HCT116 (cell line): ENCODE data around the gene CALM3. TPM values are rescaled to one million over a fixed set of nuclear protein-coding genes. Genes with fewer than 3 reads are reported as not detected.

ENCODE experiments used
- ATAC-seq: fragments of 200-7000 bp; cut with Tn5 transposase; 2 replicates; pipeline ENCODE4 v1.9.1; 2020; ENCODE audit warnings: mild to moderate bottlenecking, moderate library complexity
- BruUV-seq: library from RNA; stranded (reverse); fragments of 400-500 nt; replicated peaks from 2 replicates; lab custom pipeline; 2021; lab: Mats Ljungman, UMichigan
- CTCF ChIA-PET: fragments of 300-600 bp; sonication (Branson Sonifier 250); formaldehyde crosslinking; loops from one replicate; lab custom pipeline; 2021; ENCODE audit warnings: antibody characterized with exemption; lab: Charles Lee
- POLR2A ChIA-PET: fragments of 300-600, 350-600 bp; sonication (Branson Sonifier 250); formaldehyde crosslinking; loops from one replicate; lab custom pipeline; 2021; ENCODE audit warnings: antibody characterized with exemption; lab: Charles Lee
- RAD21 ChIA-PET, 2 experiments: fragments of 300-600 bp; sonication (Branson Sonifier 250); formaldehyde crosslinking; loops; one replicate each; lab custom pipeline; 2023; ENCODE audit warnings: low total read pairs in 2 of 2; ENCODE audit not compliant: uncharacterized antibody in 2 of 2, unreplicated experiment in 2 of 2, low non-redundant PET in 1 of 2; lab: Charles Lee
- DNase-seq: peaks from one replicate; pipeline ENCODE4 v3.0.0-alpha.2; 2010; ENCODE audit warnings: low read depth, low spot score
- H2AFZ ChIP-seq: fragments of 200-600 bp; shearing (Covaris generic), sonication (generic); 2 replicates; pipeline ENCODE4 v1.6.1; 2017; ENCODE audit warnings: low read depth, mixed run types, mixed read lengths, antibody characterized with exemption, low read length; ENCODE audit not compliant: poor library complexity, severe bottlenecking
- H3K27ac ChIP-seq: 2 replicates; pipeline ENCODE4 v1.5.1; 2012; ENCODE audit warnings: low read depth, low read length
- H3K27me3 ChIP-seq: fragments of 200-600 bp; sonication (generic); 2 replicates; pipeline ENCODE4 v1.6.1; 2016; ENCODE audit warnings: mixed run types, low read length, mixed read lengths; ENCODE audit not compliant: insufficient read depth
- H3K36me3 ChIP-seq, 2 experiments: fragments of 200-500 bp in 1 of 2; fragments of 200-600 bp in 1 of 2; sonication (Bioruptor generic) in 1 of 2; sonication (generic) in 1 of 2; 2 replicates each; pipeline versions ENCODE4 v1.5.1 to v1.6.1; 2014 to 2016; ENCODE audit warnings: low read length in 2 of 2, inconsistent platforms in 1 of 2, mixed read lengths in 1 of 2, mixed run types in 1 of 2; ENCODE audit not compliant: insufficient read depth in 2 of 2, control insufficient read depth in 1 of 2
- H3K4me1 ChIP-seq, 2 experiments: fragments of 200-600 bp in 1 of 2; sonication (generic) in 1 of 2; 2 replicates each; pipeline versions ENCODE4 v1.5.1 to v1.6.1; 2012 to 2017; ENCODE audit warnings: low read length in 2 of 2, inconsistent platforms in 1 of 2, mild to moderate bottlenecking in 1 of 2, mixed read lengths in 1 of 2, mixed run types in 1 of 2, moderate library complexity in 1 of 2; ENCODE audit not compliant: insufficient read depth in 2 of 2, control insufficient read depth in 1 of 2
- H3K4me2 ChIP-seq: fragments of 200-600 bp; sonication (generic); 2 replicates; pipeline ENCODE4 v1.6.1; 2017; ENCODE audit warnings: mixed run types, low read length, mixed read lengths
- H3K4me3 ChIP-seq, 2 experiments: fragments of 200-600 bp in 1 of 2; sonication (generic) in 1 of 2; replicated peaks in 1 of 2; 2 replicates each; pipeline ENCODE4 v1.5.1; 2011 to 2016; ENCODE audit warnings: low read length in 2 of 2, control low read depth in 1 of 2, low read depth in 1 of 2, mild to moderate bottlenecking in 1 of 2, mixed read lengths in 1 of 2, mixed run types in 1 of 2
- H3K79me2 ChIP-seq: fragments of 200-600 bp; sonication (generic); 2 replicates; pipeline ENCODE4 v1.6.1; 2017; ENCODE audit warnings: mild to moderate bottlenecking, mixed run types, low read length, moderate library complexity, mixed read lengths; ENCODE audit not compliant: insufficient read depth
- H3K9ac ChIP-seq: fragments of 200-600 bp; sonication (generic); 2 replicates; pipeline ENCODE4 v1.6.1; 2016; ENCODE audit warnings: low read length, mixed read lengths
- H3K9me2 ChIP-seq: fragments of 200-600 bp; sonication (generic), shearing (Covaris generic); 2 replicates; pipeline ENCODE4 v1.6.1; 2017; ENCODE audit warnings: mixed run types, mild to moderate bottlenecking, moderate library complexity; ENCODE audit not compliant: insufficient read depth
- H3K9me3 ChIP-seq, 2 experiments: fragments of 200-500 bp in 1 of 2; fragments of 200-600 bp in 1 of 2; sonication (Bioruptor generic) in 1 of 2; sonication (generic) in 1 of 2; 2 replicates each; pipeline ENCODE4 v1.6.1; 2014 to 2017; ENCODE audit warnings: low read length in 2 of 2, mixed read lengths in 2 of 2, inconsistent platforms in 1 of 2, low read depth in 1 of 2, mild to moderate bottlenecking in 1 of 2, mixed run types in 1 of 2, moderate library complexity in 1 of 2; ENCODE audit not compliant: control insufficient read depth in 1 of 2, insufficient read depth in 1 of 2
- H4K20me1 ChIP-seq: fragments of 200-600 bp; sonication (generic), shearing (Covaris generic); 2 replicates; pipeline ENCODE4 v1.6.1; 2017; ENCODE audit warnings: mixed run types, mild to moderate bottlenecking, moderate library complexity; ENCODE audit not compliant: insufficient read depth
- ATF3 ChIP-seq: IDR thresholded peaks from 2 replicates; pipeline ENCODE4 v1.6.1; 2012
- CEBPB ChIP-seq: IDR thresholded peaks from 2 replicates; pipeline ENCODE4 v1.6.1; 2012; ENCODE audit warnings: low read depth
- CTCF ChIP-seq, 3 experiments: fragments of 200-600 bp in 1 of 3; sonication (generic) in 1 of 3; IDR thresholded peaks in 2 of 3; conservative IDR thresholded peaks in 1 of 3; 2 replicates each; pipeline ENCODE4 v1.5.1; 2012 to 2017; ENCODE audit warnings: low read depth in 2 of 3, low read length in 2 of 3, antibody characterized with exemption in 1 of 3, borderline replicate concordance in 1 of 3, control low read depth in 1 of 3, mild to moderate bottlenecking in 1 of 3, mixed read lengths in 1 of 3, mixed run types in 1 of 3, moderate library complexity in 1 of 3; ENCODE audit not compliant: insufficient read depth in 1 of 3
- JUND ChIP-seq: IDR thresholded peaks from 2 replicates; pipeline ENCODE4 v1.6.1; 2012
- POLR2A ChIP-seq: IDR thresholded peaks from 2 replicates; pipeline ENCODE4 v1.7.0; 2011; ENCODE audit warnings: borderline replicate concordance; ENCODE audit not compliant: insufficient read depth, insufficient read length; ENCODE audit errors: extremely low read depth
- POLR2AphosphoS5 ChIP-seq: IDR thresholded peaks from 2 replicates; pipeline ENCODE4 v1.6.1; 2011; ENCODE audit warnings: mild to moderate bottlenecking, low read depth, low read length, moderate library complexity
- SIN3A ChIP-seq: IDR thresholded peaks from 2 replicates; pipeline ENCODE4 v1.6.1; 2012; ENCODE audit warnings: low read depth
- SRF ChIP-seq: IDR thresholded peaks from 2 replicates; pipeline ENCODE4 v1.6.1; 2012; ENCODE audit warnings: low read depth
- TCF7L2 ChIP-seq: IDR thresholded peaks from 2 replicates; pipeline ENCODE4 v1.7.0; 2011; ENCODE audit warnings: borderline replicate concordance, inconsistent platforms; ENCODE audit not compliant: insufficient read depth, insufficient read length; ENCODE audit errors: extremely low read depth
- ZFX ChIP-seq: fragments of 450-650 bp; IDR thresholded peaks from 2 replicates; pipeline ENCODE4 v1.6.1; 2017
- ZNF274 ChIP-seq: fragments of 200-500 bp; sonication (Bioruptor generic); IDR thresholded peaks from 2 replicates; pipeline ENCODE4 v1.6.1; 2014; ENCODE audit warnings: mild to moderate bottlenecking, low read depth, low read length, inconsistent platforms
- intact Hi-C: fragments of 100-400 bp; cut with micrococcal nuclease; formaldehyde crosslinking; loops from 2 replicates; pipeline ENCODE4 v1.10.0; 2022
- total RNA-seq: library from RNA; stranded (reverse); gene quantifications from one replicate; pipeline ENCODE4 v1.2.1, GENCODE V29; 2021; ENCODE audit not compliant: unreplicated experiment

CALM3 gene
- total RNA-seq, 1 experiment from 2014 or later: 335 TPM

GRCh38 chr19:46615966-46616365, 14.8 kb downstream of the CALM3 start:
- ChIA-PET CTCF (interaction anchor here (1.0 to 7.7 kb wide), 4 partner anchors 7 to 138 kb away, joined by 3 to 217 read pairs (median 8); partner anchors contain the start of genes DACT3 and PTGIR), POLR2A (no interaction called here), RAD21 (interaction anchor here (1.4 to 2.8 kb wide), 3 partner anchors 46 kb away, joined by 9 to 19 read pairs (median 14); partner anchors contain the start of gene DACT3 (in 2 of the 2))
- no peaks in the 10 kb centered on the region for H3K9me2 ChIP-seq
- no peaks in the 10 kb centered on the region for H3K36me3 ChIP-seq
- TF ChIP-seq ZNF274 (no peak), ATF3 (no peak), SIN3A (no peak), SRF (no peak), JUND (no peak), POLR2A (no peak), ZFX (no peak), CTCF (IDR thresholded peaks at IDR 0.05 in 2 of 3, conservative IDR thresholded peaks at IDR 0.05 in 1 of 3; ENCODE audit: borderline replicate concordance in 1 of 3, insufficient read depth in 1 of 3, low read depth in 2 of 3, low read length in 2 of 3) (no peak), TCF7L2 (no peak), POLR2AphosphoS5 (no peak), CEBPB (no peak)
- H3K4me2 ChIP-seq: no peak overlapping the region; the same call in 1 of the 2 replicates
- intact Hi-C loops: loop anchor here (10.0 kb wide), 1 partner anchor 109 kb away; no protein-coding TSS in a partner anchor
- BruUV-seq: no TSS peak
- DNase-seq: no peak
- H4K20me1 ChIP-seq: no peaks in the 10 kb centered on the region
- H3K9ac ChIP-seq: no peak overlapping the region
- H3K27ac ChIP-seq: no peak overlapping the region
- H3K27me3 ChIP-seq: no peaks in the 10 kb centered on the region
- H2AFZ ChIP-seq: no peak overlapping the region
- H3K79me2 ChIP-seq: no peaks in the 10 kb centered on the region
- peaks cover 0 to 26% of the 10 kb centered on the region in 2 experiments; a peak in 3 of 4 replicates for H3K4me1 ChIP-seq
- H3K9me3 ChIP-seq: no peaks in the 10 kb centered on the region
- ATAC-seq: no peak
- H3K4me3 ChIP-seq: no peak overlapping the region
